Measurements from ENCODE around the gene NELFCD. TPM values are rescaled to one million over a fixed set of nuclear protein-coding genes. Genes with fewer than 3 reads are reported as not detected.

Gene NELFCD
- total RNA-seq, 1 experiment from 2014 or later = 144 TPM

DNA sequence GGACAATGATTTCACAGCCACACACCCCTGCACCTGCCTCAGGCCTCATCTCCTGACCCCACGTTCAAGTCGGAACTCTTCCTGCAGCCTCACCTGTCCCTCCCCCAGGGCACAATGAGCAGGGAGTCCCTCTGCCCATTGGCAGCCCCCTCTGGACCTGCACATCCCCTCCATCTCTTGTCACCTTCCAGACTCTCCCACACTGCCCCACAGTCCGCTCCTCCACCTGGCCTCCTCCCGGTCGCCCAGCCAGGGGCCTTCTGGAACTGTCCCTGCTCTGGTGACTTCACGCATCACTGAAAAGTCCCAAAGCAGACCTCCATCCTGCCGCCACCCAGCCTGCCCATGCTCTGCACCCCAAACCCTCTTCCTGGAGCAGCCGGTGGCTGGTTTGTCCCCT, 21.3 kb downstream of the NELFCD start:
- DNase-seq (no peak), ATAC-seq (no peak)
- Histone ChIP-seq H3K9me3 (ENCODE audit: low read length) (no peaks in the 10 kb centered on the region), H3F3A (ENCODE audit: low read length, unreplicated experiment) (no peaks in the 10 kb centered on the region), H2AFZ (ENCODE audit: low read length) (no peak overlapping the region), H3K79me2 (ENCODE audit: low read length) (peaks cover 30% of the 10 kb centered on the region), H3K27me3 (ENCODE audit: low read length) (no peaks in the 10 kb centered on the region), H3K4me2 (ENCODE audit: low read length) (no peak overlapping the region), H3K4me3 (ENCODE audit: low read length) (no peak overlapping the region), H4K20me1 (ENCODE audit: low read length) (no peaks in the 10 kb centered on the region), H3K27ac (ENCODE audit: low read length) (no peak overlapping the region), H3K9me2 (replicated peaks; ENCODE audit: low read length) (no peaks in the 10 kb centered on the region), H3K36me3 (ENCODE audit: low read depth, low read length) (peaks cover 5% of the 10 kb centered on the region; the same call in 1 of the 2 replicates), H3K9ac (ENCODE audit: low read length) (no peak overlapping the region), H3K4me1 (ENCODE audit: insufficient read depth, low read length) (peaks cover 19% of the 10 kb centered on the region)
- TF ChIP-seq, protein P1, sequence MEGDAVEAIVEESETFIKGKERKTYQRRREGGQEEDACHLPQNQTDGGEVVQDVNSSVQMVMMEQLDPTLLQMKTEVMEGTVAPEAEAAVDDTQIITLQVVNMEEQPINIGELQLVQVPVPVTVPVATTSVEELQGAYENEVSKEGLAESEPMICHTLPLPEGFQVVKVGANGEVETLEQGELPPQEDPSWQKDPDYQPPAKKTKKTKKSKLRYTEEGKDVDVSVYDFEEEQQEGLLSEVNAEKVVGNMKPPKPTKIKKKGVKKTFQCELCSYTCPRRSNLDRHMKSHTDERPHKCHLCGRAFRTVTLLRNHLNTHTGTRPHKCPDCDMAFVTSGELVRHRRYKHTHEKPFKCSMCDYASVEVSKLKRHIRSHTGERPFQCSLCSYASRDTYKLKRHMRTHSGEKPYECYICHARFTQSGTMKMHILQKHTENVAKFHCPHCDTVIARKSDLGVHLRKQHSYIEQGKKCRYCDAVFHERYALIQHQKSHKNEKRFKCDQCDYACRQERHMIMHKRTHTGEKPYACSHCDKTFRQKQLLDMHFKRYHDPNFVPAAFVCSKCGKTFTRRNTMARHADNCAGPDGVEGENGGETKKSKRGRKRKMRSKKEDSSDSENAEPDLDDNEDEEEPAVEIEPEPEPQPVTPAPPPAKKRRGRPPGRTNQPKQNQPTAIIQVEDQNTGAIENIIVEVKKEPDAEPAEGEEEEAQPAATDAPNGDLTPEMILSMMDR (conservative IDR thresholded peaks at IDR 0.05; ENCODE audit: low read depth, low read length) = no peak
- TF ChIP-seq EZH2 (IDR thresholded peaks at IDR 0.05; ENCODE audit: low read length, unreplicated experiment) = no peak
- no peak for TF ChIP-seq EZH2phosphoT487 (IDR thresholded peaks at IDR 0.05; ENCODE audit: borderline replicate concordance, low read length)
- POLR2A ChIA-PET (ENCODE audit: unreplicated experiment) = no interaction called here
- no TSS peak for BruUV-seq (replicated peaks)
- CTCF ChIA-PET = no interaction called here
- intact Hi-C loops (cut with micrococcal nuclease) = no loop called here

DNA sequence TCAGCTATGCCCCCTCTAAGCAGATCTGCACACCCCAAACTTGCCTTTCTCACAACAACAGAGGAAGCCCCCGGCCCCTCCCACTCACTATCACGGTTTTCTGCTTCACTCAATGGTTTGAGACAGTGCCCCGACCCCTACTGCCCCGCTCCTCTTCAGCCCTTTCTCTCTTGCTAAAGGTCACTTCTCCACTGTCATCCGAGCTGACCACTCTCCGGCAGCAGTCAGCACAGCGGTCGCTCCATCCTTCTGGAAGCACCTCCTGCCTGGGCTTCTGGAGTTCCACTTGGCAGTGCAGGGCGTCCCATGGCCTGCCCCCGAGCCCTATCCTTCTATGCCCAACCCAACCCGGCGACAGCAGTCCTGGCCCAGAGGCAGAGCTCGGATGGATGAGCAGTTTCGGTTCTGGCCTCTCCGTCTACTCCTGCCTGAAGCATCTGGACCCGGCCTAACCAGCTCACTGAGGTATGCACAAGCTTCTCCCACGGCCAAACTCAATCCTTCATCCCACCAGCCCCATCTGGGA, 21.9 kb downstream of the NELFCD start:
- no peak overlapping the region for H2AFZ ChIP-seq (ENCODE audit: low read length)
- H3K4me2 ChIP-seq (ENCODE audit: low read length) = no peak overlapping the region
- no peaks in the 10 kb centered on the region for H3F3A ChIP-seq (ENCODE audit: low read length, unreplicated experiment)

More for the DNA sequence above, 21.9 kb downstream of the NELFCD start:
- Histone ChIP-seq H3K9ac (ENCODE audit: low read length) (no peak overlapping the region), H3K36me3 (ENCODE audit: low read depth, low read length) (no peaks in the 10 kb centered on the region; the same call in 1 of the 2 replicates), H4K20me1 (ENCODE audit: low read length) (no peaks in the 10 kb centered on the region), H3K9me3 (ENCODE audit: low read length) (no peaks in the 10 kb centered on the region), H3K9me2 (replicated peaks; ENCODE audit: low read length) (no peaks in the 10 kb centered on the region), H3K79me2 (ENCODE audit: low read length) (peaks cover 30% of the 10 kb centered on the region), H3K27me3 (ENCODE audit: low read length) (no peaks in the 10 kb centered on the region), H3K4me1 (ENCODE audit: insufficient read depth, low read length) (peaks cover 22% of the 10 kb centered on the region), H3K4me3 (ENCODE audit: low read length) (no peak overlapping the region), H3K27ac (ENCODE audit: low read length) (no peak overlapping the region)
- intact Hi-C loops (cut with micrococcal nuclease) = no loop called here
- BruUV-seq (replicated peaks) = no TSS peak
- POLR2A ChIA-PET (ENCODE audit: unreplicated experiment) = no interaction called here
- no peak for TF ChIP-seq EZH2 (IDR thresholded peaks at IDR 0.05; ENCODE audit: low read length, unreplicated experiment)
- no peak for TF ChIP-seq EZH2phosphoT487 (IDR thresholded peaks at IDR 0.05; ENCODE audit: borderline replicate concordance, low read length)
- TF ChIP-seq, protein P1 (conservative IDR thresholded peaks at IDR 0.05; ENCODE audit: low read depth, low read length) = no peak
- no peak for DNase-seq
- no peak for ATAC-seq
- CTCF ChIA-PET = no interaction called here

Data from PC-3 (cell line).